GM19099 (cell line): ENCODE results near the gene STX10.

Experiments
- POLR2A ChIP-seq: IDR thresholded peaks from 3 replicates; pipeline ENCODE4 v1.6.1; 2011; ENCODE audit warnings: low read depth; ENCODE audit not compliant: insufficient read length; ENCODE audit errors: extremely low read depth

The STX10 gene

GRCh38 chr19:13129384-13129783 is 20.8 kb downstream of the STX10 start:
- no peak for TF ChIP-seq POLR2A

- no peak for TF ChIP-seq POLR2A
Observed at GRCh38 chr19:13128583-13128982, 21.6 kb downstream of the STX10 start.

- TF ChIP-seq POLR2A, result no peak
Observed at GRCh38 chr19:13127811-13128575, 22.2 kb downstream of the STX10 start.

- TF ChIP-seq POLR2A, result no peak
Observed at GRCh38 chr19:13127051-13127450, 23.1 kb downstream of the STX10 start.

- no peak for TF ChIP-seq POLR2A
Observed at GRCh38 chr19:13122980-13123957, 26.9 kb downstream of the STX10 start.

- TF ChIP-seq POLR2A, result no peak
Observed at GRCh38 chr19:13122275-13122878, 27.8 kb downstream of the STX10 start.

- no peak for TF ChIP-seq POLR2A
Observed at GRCh38 chr19:13121551-13122274, 28.5 kb downstream of the STX10 start.

GRCh38 chr19:13120817-13121216 is 29.4 kb downstream of the STX10 start:
- TF ChIP-seq POLR2A, result no peak

- no peak for TF ChIP-seq POLR2A
Observed at GRCh38 chr19:13120031-13120430, 30.1 kb downstream of the STX10 start.

GRCh38 chr19:13119627-13120026 is 30.5 kb downstream of the STX10 start:
- no peak for TF ChIP-seq POLR2A

GRCh38 chr19:13118424-13119193 is 31.6 kb downstream of the STX10 start:
- no peak for TF ChIP-seq POLR2A

GRCh38 chr19:13117772-13118423 is 32.3 kb downstream of the STX10 start, which contains the start of gene NACC1:
Gene NACC1, plus strand, starts transcription at chr19:13118264. Its CDS starts 16,944 bp downstream, at chr19:13135208.
- TF ChIP-seq POLR2A, result peak; percentile 64

- TF ChIP-seq POLR2A, result no peak
Observed at GRCh38 chr19:13117176-13117771, 32.9 kb downstream of the STX10 start.
